Adrenal gland (tissue), 12 donors: ENCODE results near the gene GNAI3. TPM values are rescaled to one million over a fixed set of nuclear protein-coding genes. Genes with fewer than 3 reads are reported as not detected.

Source experiments
- DNase-seq, 7 donors: peaks; one replicate each; pipeline ENCODE4 v3.0.0-alpha.2; 2019 to 2020
- H3K27ac ChIP-seq, 5 donors: fragments of 200-600 bp; sonication (generic) in 4 of 5; 1 replicate in 3 of 5; 2 replicates in 2 of 5; pipeline versions ENCODE4 v1.5.1 to v1.8.0; 2016 to 2020; ENCODE audit warnings: mild to moderate bottlenecking in 1 of 5
- H3K27me3 ChIP-seq: fragments of 200-600 bp; 2 replicates; pipeline ENCODE4 v1.8.0; 2021
- H3K36me3 ChIP-seq, 2 donors: fragments of 200-600 bp; replicated peaks in 1 of 2; 1 replicate in 1 of 2; 2 replicates in 1 of 2; pipeline versions ENCODE4 v1.5.1 to v1.8.0; 2018 to 2022
- H3K4me1 ChIP-seq, 2 donors: fragments of 200-600 bp; replicated peaks in 1 of 2; 1 replicate in 1 of 2; 2 replicates in 1 of 2; pipeline versions ENCODE4 v1.5.1 to v1.8.0; 2018 to 2021
- H3K4me3 ChIP-seq, 4 donors: fragments of 200-600 bp; sonication (generic) in 3 of 4; one replicate each; pipeline ENCODE4 v1.5.1; 2016 to 2018
- H3K9me3 ChIP-seq, 3 donors: fragments of 200-600 bp; sonication (generic) in 1 of 3; replicated peaks in 1 of 3; 1 replicate in 2 of 3; 2 replicates in 1 of 3; pipeline versions ENCODE4 v1.5.1 to v1.8.0; 2016 to 2021
- POLR2A ChIP-seq, 2 donors: fragments of 450-650 bp; IDR thresholded peaks; one replicate each; pipeline ENCODE4 v1.6.1; 2017; ENCODE audit warnings: antibody characterized with exemption in 2 of 2, mild to moderate bottlenecking in 2 of 2, moderate library complexity in 1 of 2
- WGBS, 4 donors: extraction: QIAGEN DNeasy Blood & Tissue Kit in 2 of 4; methylation state at CpG; one replicate each; pipeline versions ENCODE4 v1.1.5 to v1.1.7; 2013 to 2017; 5-methylcytosine and 5-hydroxymethylcytosine counted together
- intact Hi-C, 2 donors: fragments of 100-400 bp; cut with DNase I; formaldehyde crosslinking; loops; one replicate each; pipeline versions ENCODE4 v1.14.1 to v1.15.0; 2022 to 2023
- polyA plus RNA-seq, 3 donors: library from polyadenylated mRNA; stranded (reverse); fragments of 200-250 nt in 2 of 3; fragments of 350-450 nt in 1 of 3; fragmentation: Illumina TruSeq in 1 of 3; extraction: RNeasy Lipid Tissue Mini Kit (QIAGEN cat#74804) in 1 of 3; gene quantifications; one replicate each; pipeline ENCODE4 v1.2.3, GENCODE V29; 2013 to 2014
- total RNA-seq, 9 donors: library from RNA; depleted of rRNA in 4 of 9; stranded (reverse); fragments of >200 nt in 4 of 9; fragments of 120-200 nt in 1 of 9; fragmentation: NEBNext Ultra II Directional in 1 of 9; extraction: Animal tissue kit (Norgen Biotek cat#: 25700) in 1 of 9; gene quantifications; one replicate each; pipeline versions ENCODE4 v1.1.0 to v1.2.4, GENCODE V29; 2013 to 2023
- TF ChIP-seq, protein P1 (sequence below), 6 experiments: fragments of 450-650 bp in 4 of 6; fragments of 200-600 bp in 2 of 6; sonication (generic) in 1 of 6; IDR thresholded peaks; 1 replicate in 5 of 6; 2 replicates in 1 of 6; pipeline versions ENCODE4 v1.5.1 to v1.8.0; 2016 to 2021; ENCODE audit warnings: antibody characterized with exemption in 6 of 6, mild to moderate bottlenecking in 2 of 6, moderate library complexity in 1 of 6
- donor health status: healthy with polysubstance abuse.
- donor health status: Bipolar disorder and iron deficiency.
- donor health status: DM: yes; HTN: yes; CAD: no.
- donor health status: DM: no; HTN: no; CAD: no.
- donor health status: DM: no; HTN: no; CAD: no.
- donor health status: DM: yes; HTN: yes; CAD: no.

GNAI3 gene
- total and polyA plus RNA-seq, 12 donors = 1.6 to 12.0 (median 5.6) TPM

DNA sequence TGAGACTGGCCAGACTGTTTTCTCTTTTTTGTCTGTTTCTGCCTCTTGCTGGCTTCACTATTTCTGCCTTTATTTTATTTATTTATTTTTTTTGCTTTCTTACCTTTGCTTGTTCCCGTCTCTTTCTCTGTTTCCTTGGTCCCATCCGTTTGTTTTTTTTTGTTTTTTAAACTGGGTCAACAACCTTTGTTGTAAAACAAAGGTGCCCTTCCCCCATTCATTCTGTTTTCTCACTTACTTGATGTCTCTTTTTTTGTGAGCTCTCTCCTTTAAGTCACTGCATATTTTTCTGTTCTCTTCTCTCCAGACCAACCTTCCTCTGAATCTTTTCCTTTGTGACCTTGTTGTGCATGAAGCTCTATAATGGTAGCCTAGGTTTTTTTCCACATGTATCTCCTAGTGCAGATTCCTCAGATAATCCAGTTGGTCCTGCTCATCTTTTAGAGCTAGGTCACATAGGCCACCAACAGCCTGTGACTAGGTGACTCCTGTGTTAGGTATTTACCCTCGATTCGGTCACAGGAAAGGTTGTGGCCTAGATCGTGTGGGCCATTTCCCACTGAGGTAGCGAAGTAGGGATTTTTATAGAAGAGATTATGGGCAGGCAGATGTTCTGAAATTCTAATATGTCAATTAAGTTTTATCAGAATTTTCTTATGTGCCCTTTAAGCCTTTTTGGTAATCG, 15.9 kb downstream of the GNAI3 start:
- Histone ChIP-seq H3K27ac (no peak overlapping the region), H3K36me3 (no peaks in the 10 kb centered on the region), H3K27me3 (no peaks in the 10 kb centered on the region), H3K4me3 (no peak overlapping the region), H3K9me3 (no peaks in the 10 kb centered on the region), H3K4me1 (peaks cover 14 to 64% of the 10 kb centered on the region in 2 donors)
- TF ChIP-seq, protein P1, sequence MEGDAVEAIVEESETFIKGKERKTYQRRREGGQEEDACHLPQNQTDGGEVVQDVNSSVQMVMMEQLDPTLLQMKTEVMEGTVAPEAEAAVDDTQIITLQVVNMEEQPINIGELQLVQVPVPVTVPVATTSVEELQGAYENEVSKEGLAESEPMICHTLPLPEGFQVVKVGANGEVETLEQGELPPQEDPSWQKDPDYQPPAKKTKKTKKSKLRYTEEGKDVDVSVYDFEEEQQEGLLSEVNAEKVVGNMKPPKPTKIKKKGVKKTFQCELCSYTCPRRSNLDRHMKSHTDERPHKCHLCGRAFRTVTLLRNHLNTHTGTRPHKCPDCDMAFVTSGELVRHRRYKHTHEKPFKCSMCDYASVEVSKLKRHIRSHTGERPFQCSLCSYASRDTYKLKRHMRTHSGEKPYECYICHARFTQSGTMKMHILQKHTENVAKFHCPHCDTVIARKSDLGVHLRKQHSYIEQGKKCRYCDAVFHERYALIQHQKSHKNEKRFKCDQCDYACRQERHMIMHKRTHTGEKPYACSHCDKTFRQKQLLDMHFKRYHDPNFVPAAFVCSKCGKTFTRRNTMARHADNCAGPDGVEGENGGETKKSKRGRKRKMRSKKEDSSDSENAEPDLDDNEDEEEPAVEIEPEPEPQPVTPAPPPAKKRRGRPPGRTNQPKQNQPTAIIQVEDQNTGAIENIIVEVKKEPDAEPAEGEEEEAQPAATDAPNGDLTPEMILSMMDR (IDR thresholded peaks at IDR 0.05) = no peak
- TF ChIP-seq POLR2A (IDR thresholded peaks at IDR 0.05) = no peak
- 62 to 75% (median 65%) methylated on average over 7 of the region's 7 CpGs for WGBS, 4 donors
- DNase-seq = no peak
- intact Hi-C loops = no loop called here

DNA sequence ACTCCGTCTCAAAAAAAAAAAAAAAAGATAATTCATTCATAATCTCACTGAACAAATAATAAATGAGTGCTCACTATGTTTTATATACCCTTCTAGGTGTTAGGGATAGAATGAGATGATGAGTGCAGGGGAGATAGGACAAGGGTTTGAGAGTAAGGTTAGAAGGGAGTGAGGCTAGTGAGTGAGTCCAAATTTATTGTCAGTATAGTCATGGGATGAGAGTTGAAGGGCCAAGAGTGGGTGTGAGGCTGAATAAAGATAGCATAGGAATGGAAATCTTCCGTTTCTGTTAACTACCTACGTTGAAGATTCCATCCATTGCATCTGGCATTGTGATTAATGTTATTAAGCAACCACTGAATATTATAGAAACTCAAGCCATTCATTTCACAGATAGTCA, 16.8 kb downstream of the GNAI3 start:
- WGBS, 4 donors = 90 to 98% (median 95%) methylated on average over 3 of the region's 3 CpGs

DNA sequence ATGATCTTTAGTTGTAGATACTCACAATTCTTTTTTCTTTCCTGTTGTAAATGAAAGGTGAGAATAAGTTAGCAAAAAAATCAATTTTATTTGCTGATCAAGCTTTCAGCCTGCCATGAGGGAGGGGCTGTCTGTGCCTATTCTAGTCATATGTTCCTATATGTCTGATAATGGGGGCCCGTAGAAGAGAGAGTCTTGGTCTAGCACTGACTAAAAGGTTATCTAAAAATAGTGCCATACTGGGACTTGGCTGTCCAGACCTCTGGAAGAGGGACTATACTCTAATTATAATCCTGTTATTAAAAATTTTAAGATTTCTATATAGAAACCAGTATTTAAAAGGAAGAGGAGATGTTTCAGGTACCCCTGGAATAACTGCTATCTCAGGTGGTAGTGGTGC, 18.6 kb downstream of the GNAI3 start:
- no peak overlapping the region for H3K27ac ChIP-seq
- H3K4me3 ChIP-seq = no peak overlapping the region
- TF ChIP-seq, protein P1 (IDR thresholded peaks at IDR 0.05) = no peak
- no peak for TF ChIP-seq POLR2A (IDR thresholded peaks at IDR 0.05)
- H3K9me3 ChIP-seq = no peaks in the 10 kb centered on the region
- intact Hi-C loops = no loop called here
- peaks cover 21 to 67% of the 10 kb centered on the region in 2 donors for H3K4me1 ChIP-seq
- WGBS, 4 donors = 82 to 96% (median 87%) methylated on average over 1 of the region's 1 CpG
- DNase-seq = no peak
- H3K36me3 ChIP-seq = no peaks in the 10 kb centered on the region
- H3K27me3 ChIP-seq = no peaks in the 10 kb centered on the region

More for the DNA sequence above, 16.8 kb downstream of the GNAI3 start:
- no peak for TF ChIP-seq POLR2A (IDR thresholded peaks at IDR 0.05)
- TF ChIP-seq, protein P1 (IDR thresholded peaks at IDR 0.05) = no peak
- H3K27ac ChIP-seq = no peak overlapping the region
- H3K27me3 ChIP-seq = no peaks in the 10 kb centered on the region
- intact Hi-C loops = no loop called here
- peaks cover 17 to 66% of the 10 kb centered on the region in 2 donors for H3K4me1 ChIP-seq
- DNase-seq = no peak
- H3K36me3 ChIP-seq = no peaks in the 10 kb centered on the region
- no peaks in the 10 kb centered on the region for H3K9me3 ChIP-seq
- no peak overlapping the region for H3K4me3 ChIP-seq

DNA sequence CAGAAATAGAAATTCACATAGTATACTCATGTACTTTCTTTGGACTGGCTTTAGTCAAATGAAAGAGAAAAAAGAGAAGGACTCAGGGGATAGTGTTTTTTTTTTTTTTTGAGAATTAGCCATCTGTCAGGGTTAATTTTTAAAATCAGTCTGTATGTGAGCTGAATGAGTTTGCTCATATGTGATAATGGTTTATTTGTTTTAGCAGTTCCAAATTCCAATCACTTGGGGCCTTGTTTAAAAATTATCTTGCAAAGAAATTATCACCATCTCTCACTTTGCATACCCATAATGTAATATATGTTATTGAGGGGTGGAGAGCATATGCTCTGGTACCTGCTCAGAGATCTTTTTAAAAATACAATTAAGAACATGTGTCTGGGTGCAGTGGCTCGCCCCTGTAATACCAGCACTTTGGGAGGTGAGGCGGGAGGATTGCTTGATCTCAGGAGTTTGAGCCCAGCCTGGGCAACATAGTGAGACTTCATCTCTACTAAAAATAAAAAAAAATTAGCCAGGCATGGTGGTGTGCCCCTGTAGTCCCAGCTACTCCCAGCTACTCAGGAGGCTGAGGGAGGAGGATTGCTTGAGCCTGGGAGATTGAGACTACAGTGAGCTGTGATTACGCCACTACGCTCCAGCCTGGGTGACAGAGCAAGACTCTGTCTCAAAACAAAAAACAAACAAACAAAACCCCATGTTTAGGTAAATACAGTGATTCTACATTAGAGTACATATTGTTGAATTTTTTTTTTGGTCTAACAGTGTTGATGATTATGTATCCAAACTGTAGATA, 19.7 kb downstream of the GNAI3 start:
- intact Hi-C loops = no loop called here

More for the DNA sequence above, 19.7 kb downstream of the GNAI3 start:
- Histone ChIP-seq H3K36me3 (no peaks in the 10 kb centered on the region), H3K4me1 (peaks cover 21 to 67% of the 10 kb centered on the region in 2 donors), H3K27ac (no peak overlapping the region), H3K4me3 (no peak overlapping the region), H3K27me3 (no peaks in the 10 kb centered on the region), H3K9me3 (no peaks in the 10 kb centered on the region)
- TF ChIP-seq, protein P1 (IDR thresholded peaks at IDR 0.05) = no peak
- no peak for TF ChIP-seq POLR2A (IDR thresholded peaks at IDR 0.05)
- no peak for DNase-seq
- WGBS, 4 donors = 92 to 97% (median 95%) methylated on average over 4 of the region's 4 CpGs
